Neural crest cell (in vitro differentiated cells): ENCODE results near the gene APLP2. TPM values are rescaled to one million over a fixed set of nuclear protein-coding genes. Genes with fewer than 3 reads are reported as not detected.
A peak's percentile ranks its signal among the peaks of the same experiment; 100 is the strongest.

Source experiments
- DNase-seq: peaks from one replicate; pipeline ENCODE4 v3.0.0; 2021; ENCODE audit warnings: low read depth, mixed read lengths, low spot score
- H3K27ac Mint-ChIP-seq: one replicate; pipeline ENCODE4 v1.8.0; 2021; ENCODE audit warnings: mild to moderate bottlenecking, mixed read lengths; ENCODE audit not compliant: unreplicated experiment
- H3K27me3 Mint-ChIP-seq: 2 replicates; pipeline ENCODE4 v1.8.0; 2021; ENCODE audit warnings: low read depth, mild to moderate bottlenecking, mixed read lengths
- H3K36me3 Mint-ChIP-seq: 2 replicates; pipeline ENCODE4 v1.8.0; 2021; ENCODE audit warnings: low read depth, mild to moderate bottlenecking, mixed read lengths
- H3K4me1 Mint-ChIP-seq: 2 replicates; pipeline ENCODE4 v1.8.0; 2021; ENCODE audit warnings: mixed read lengths
- H3K4me3 Mint-ChIP-seq: one replicate; pipeline ENCODE4 v1.8.0; 2021; ENCODE audit warnings: mild to moderate bottlenecking, mixed read lengths
- H3K9me3 Mint-ChIP-seq: 2 replicates; pipeline ENCODE4 v1.8.0; 2021; ENCODE audit warnings: mixed read lengths
- CTCF ChIP-seq: fragments of 200-600 bp; sonication (generic); conservative IDR thresholded peaks from 2 replicates; pipeline ENCODE4 v1.5.0; 2021; ENCODE audit warnings: antibody characterized with exemption, mild to moderate bottlenecking
- total RNA-seq: library from RNA; stranded (reverse); gene quantifications from 2 replicates; pipeline ENCODE4 v1.2.1, GENCODE V29; 2021

Gene APLP2
- total RNA-seq, 1 donor from 2014 or later, result 234 TPM

- Mint-ChIP-seq H3K4me3 (no peak overlapping the region), H3K4me1 (peaks cover 42% of the 10 kb centered on the region), H3K36me3 (no peaks in the 10 kb centered on the region), H3K27me3 (no peaks in the 10 kb centered on the region), H3K9me3 (no peaks in the 10 kb centered on the region), H3K27ac (no peak overlapping the region)
- no peak for DNase-seq
- TF ChIP-seq CTCF, result no peak
Measured at GRCh38 chr11:130099356-130099755, 29.7 kb downstream of the APLP2 start.

- no peaks in the 10 kb centered on the region for H3K36me3 Mint-ChIP-seq
- no peak overlapping the region for H3K4me3 Mint-ChIP-seq
- H3K27me3 Mint-ChIP-seq, result no peaks in the 10 kb centered on the region
- TF ChIP-seq CTCF, result no peak
- H3K27ac Mint-ChIP-seq, result no peak overlapping the region
- no peaks in the 10 kb centered on the region for H3K9me3 Mint-ChIP-seq
- H3K4me1 Mint-ChIP-seq, result peaks cover 38% of the 10 kb centered on the region
- no peak for DNase-seq
Measured at GRCh38 chr11:130100381-130101095, 30.8 kb downstream of the APLP2 start.

GRCh38 chr11:130101661-130102060 lies 32.0 kb downstream of the APLP2 start:
- peaks cover 7% of the 10 kb centered on the region for H3K36me3 Mint-ChIP-seq
- H3K27me3 Mint-ChIP-seq, result no peaks in the 10 kb centered on the region
- no peak for TF ChIP-seq CTCF
- no peaks in the 10 kb centered on the region for H3K9me3 Mint-ChIP-seq
- H3K4me1 Mint-ChIP-seq, result peaks cover 37% of the 10 kb centered on the region
- peak overlapping the region; percentile 17 for H3K27ac Mint-ChIP-seq
- no peak for DNase-seq
- H3K4me3 Mint-ChIP-seq, result no peak overlapping the region

GRCh38 chr11:130102301-130103249 lies 32.9 kb downstream of the APLP2 start:
- peaks cover 37% of the 10 kb centered on the region for H3K4me1 Mint-ChIP-seq
- no peak for TF ChIP-seq CTCF
- DNase-seq, result no peak
- H3K27ac Mint-ChIP-seq, result no peak overlapping the region
- peaks cover 16% of the 10 kb centered on the region for H3K36me3 Mint-ChIP-seq
- H3K4me3 Mint-ChIP-seq, result no peak overlapping the region
- peaks cover 4% of the 10 kb centered on the region for H3K9me3 Mint-ChIP-seq
- no peaks in the 10 kb centered on the region for H3K27me3 Mint-ChIP-seq

GRCh38 chr11:130103296-130103814 lies 33.7 kb downstream of the APLP2 start:
- no peak overlapping the region for H3K27ac Mint-ChIP-seq
- H3K4me1 Mint-ChIP-seq, result peaks cover 37% of the 10 kb centered on the region
- no peak for DNase-seq
- H3K4me3 Mint-ChIP-seq, result no peak overlapping the region
- H3K27me3 Mint-ChIP-seq, result no peaks in the 10 kb centered on the region
- TF ChIP-seq CTCF, result no peak
- peaks cover 20% of the 10 kb centered on the region for H3K36me3 Mint-ChIP-seq
- peaks cover 4% of the 10 kb centered on the region for H3K9me3 Mint-ChIP-seq
